ENCODE results near the gene THAP9. TPM values are rescaled to one million over a fixed set of nuclear protein-coding genes. Genes with fewer than 3 reads are reported as not detected.
A peak's percentile ranks its signal among the peaks of the same experiment; 100 is the strongest.

Gene THAP9
- total and polyA plus RNA-seq, 4 experiments from 2014 or later: 0.77 to 3.7 (median 2.5) TPM

- H3K27me3 ChIP-seq (ENCODE audit: insufficient read depth, low read length): no peaks in the 10 kb centered on the region
- peaks cover 36% of the 10 kb centered on the region for H3K4me1 ChIP-seq (ENCODE audit: insufficient read depth, low read length)
- ChIA-PET POLR2A (ENCODE audit: partially characterized antibody) (interaction anchor here (1.8 kb wide), 1 partner anchor 124 kb away, joined by 5 read pairs; the partner anchor contains the start of gene LIN54), CTCF (ENCODE audit: partially characterized antibody) (interaction anchor here (1.4 to 3.3 kb wide), 3 partner anchors 10 to 35 kb away, joined by 4 to 11 read pairs (median 6); no protein-coding TSS in a partner anchor)
- no peak overlapping the region for H3K4me3 ChIP-seq (ENCODE audit: low read length in 2 of 2)
- Mint-ChIP-seq H3K4me3 (peak overlapping the region in 3 of 8 donors; percentile 11 to 38 (median 34)), H3K4me1 (peaks cover 31 to 65% (median 47%) of the 10 kb centered on the region in 4 donors), H3K36me3 (peaks cover 13 to 35% of the 10 kb centered on the region in 2 donors), H3K27me3 (no peaks in the 10 kb centered on the region), H3K9me3 (no peaks in the 10 kb centered on the region), H3K27ac (no peak overlapping the region)
- intact Hi-C loops (cut with micrococcal nuclease): no loop called here
- H3K36me3 ChIP-seq (ENCODE audit: insufficient read depth, low read length): peaks cover 5% of the 10 kb centered on the region
- no peak overlapping the region for H3K27ac ChIP-seq (ENCODE audit: low read depth, low read length)
- DNase-seq: no peak
- no peaks in the 10 kb centered on the region for H3K9me3 ChIP-seq (ENCODE audit: control insufficient read depth in 1 of 2, low read length in 2 of 2)
Measured at GRCh38 chr4:82886147-82886942, 14.2 kb upstream of the THAP9 start.

- no peaks in the 10 kb centered on the region for H3K9me3 ChIP-seq (ENCODE audit: control insufficient read depth in 1 of 2, low read length in 2 of 2)
- peak overlapping the region; percentile 89 to 96 (median 94) for H3K4me3 Mint-ChIP-seq
- peaks cover 5% of the 10 kb centered on the region for H3K36me3 ChIP-seq (ENCODE audit: insufficient read depth, low read length)
- peaks cover 31 to 66% (median 44%) of the 10 kb centered on the region in 4 donors for H3K4me1 Mint-ChIP-seq
- no peaks in the 10 kb centered on the region for H3K9me3 Mint-ChIP-seq
- no peaks in the 10 kb centered on the region for H3K27me3 Mint-ChIP-seq
- peaks cover 40% of the 10 kb centered on the region for H3K4me1 ChIP-seq (ENCODE audit: insufficient read depth, low read length)
- DNase-seq: no peak
- CTCF ChIA-PET (ENCODE audit: partially characterized antibody): interaction anchor here (0.6 to 1.5 kb wide), 5 partner anchors 10 to 394 kb away, joined by 3 to 5 read pairs (median 4); partner anchors contain the start of gene COPS4
- no peaks in the 10 kb centered on the region for H3K27me3 ChIP-seq (ENCODE audit: insufficient read depth, low read length)
- intact Hi-C loops (cut with micrococcal nuclease): no loop called here
- peak overlapping the region in 5 of 7 donors; percentile 95 to 99 (median 99) for H3K27ac Mint-ChIP-seq
- POLR2A ChIA-PET (ENCODE audit: partially characterized antibody): interaction anchor here (0.7 to 4.9 kb wide), 5 partner anchors 9 to 903 kb away, joined by 3 to 53 read pairs (median 6); partner anchors contain the start of genes HELQ, MRPS18C and THAP9
- H3K4me3 ChIP-seq (ENCODE audit: low read length in 2 of 2): no peak overlapping the region
- peaks cover 13 to 42% of the 10 kb centered on the region in 2 donors for H3K36me3 Mint-ChIP-seq
- H3K27ac ChIP-seq (ENCODE audit: low read depth, low read length): no peak overlapping the region
Measured at GRCh38 chr4:82889287-82889686, 11.2 kb upstream of the THAP9 start.

DNA sequence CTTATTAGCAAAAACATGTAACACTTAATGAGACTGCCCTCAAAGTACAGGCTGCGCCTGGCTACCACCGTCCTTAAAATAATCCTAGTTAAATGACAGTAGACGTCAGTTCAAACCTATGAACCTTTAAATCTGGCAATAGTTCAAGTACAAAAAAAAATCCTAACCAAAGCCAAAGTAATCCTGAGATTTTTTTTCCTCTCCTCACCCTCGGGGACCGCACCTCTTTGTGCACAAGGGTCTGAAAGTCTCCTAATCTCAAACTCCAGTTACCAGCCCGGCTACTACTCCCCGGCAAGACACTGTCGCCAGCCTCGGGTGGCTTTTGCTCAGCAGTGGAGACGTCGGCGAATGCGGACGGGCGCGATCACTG lies 10.0 kb upstream of the THAP9 start:
- ChIA-PET CTCF (ENCODE audit: partially characterized antibody) (no interaction called here), POLR2A (ENCODE audit: partially characterized antibody) (interaction anchor here (0.9 to 4.9 kb wide), 7 partner anchors 10 to 462 kb away, joined by 4 to 53 read pairs (median 6); partner anchors contain the start of genes COPS4 and THAP9)
- H3K9me3 Mint-ChIP-seq: no peaks in the 10 kb centered on the region
- intact Hi-C loops (cut with micrococcal nuclease): loop anchor here (5.0 to 10.0 kb wide), 2 partner anchors 327 to 1396 kb away; no protein-coding TSS in a partner anchor
- Histone ChIP-seq H3K27me3 (ENCODE audit: insufficient read depth, low read length) (no peaks in the 10 kb centered on the region), H3K9me3 (ENCODE audit: control insufficient read depth in 1 of 2, low read length in 2 of 2) (no peaks in the 10 kb centered on the region), H3K4me3 (ENCODE audit: low read length in 2 of 2) (peak overlapping the region; percentile 66 to 91), H3K27ac (ENCODE audit: low read depth, low read length) (peak overlapping the region; percentile 99), H3K36me3 (ENCODE audit: insufficient read depth, low read length) (peaks cover 9% of the 10 kb centered on the region), H3K4me1 (ENCODE audit: insufficient read depth, low read length) (peaks cover 38% of the 10 kb centered on the region)
- no peaks in the 10 kb centered on the region for H3K27me3 Mint-ChIP-seq
- H3K27ac Mint-ChIP-seq: peak overlapping the region; percentile 95 to 99 (median 98)
- no peak for DNase-seq
- peaks cover 28 to 57% (median 37%) of the 10 kb centered on the region in 4 donors for H3K4me1 Mint-ChIP-seq
- H3K4me3 Mint-ChIP-seq: peak overlapping the region; percentile 89 to 96 (median 94)
- H3K36me3 Mint-ChIP-seq: peaks cover 16 to 44% of the 10 kb centered on the region in 2 donors

DNA sequence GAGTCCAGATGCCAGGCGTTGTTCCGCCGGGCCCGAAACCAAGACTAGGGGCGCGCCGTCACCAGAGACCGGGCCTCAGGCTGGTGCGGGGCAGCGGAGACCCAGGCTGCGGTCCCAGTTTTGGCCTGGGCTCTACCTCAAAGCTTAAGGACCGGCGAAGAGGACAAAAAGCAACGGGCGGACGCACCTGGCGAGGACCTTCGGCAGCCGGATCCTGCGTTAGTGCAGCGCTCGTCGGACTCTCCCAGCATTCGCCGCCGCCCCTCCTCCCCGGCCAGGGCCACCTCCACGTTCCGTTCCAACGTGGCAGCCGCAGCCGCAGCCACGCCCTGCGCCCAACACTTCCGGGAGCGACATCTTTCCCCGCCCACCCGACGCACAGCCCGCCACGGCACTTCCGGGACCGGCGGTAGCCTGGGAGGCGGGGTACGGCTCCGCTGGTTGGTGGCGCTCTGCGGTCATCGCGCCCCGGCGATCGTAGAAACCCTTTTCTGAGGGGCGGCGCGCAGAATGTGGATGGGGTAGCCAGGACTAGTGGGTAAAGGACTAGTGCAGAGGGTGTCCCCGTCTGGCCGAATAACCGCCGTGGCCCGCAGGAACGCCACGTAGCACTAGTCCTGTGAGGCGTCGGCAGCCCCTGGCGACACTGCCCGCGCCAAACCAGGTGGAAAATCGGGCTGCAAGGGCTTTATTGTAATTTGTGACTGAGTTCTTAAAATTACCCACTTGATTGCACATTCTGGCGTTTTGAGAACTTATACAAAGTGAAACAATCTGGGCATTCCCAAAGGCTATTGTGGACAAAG lies 9.4 kb upstream of the THAP9 start, which contains the start of gene SEC31A:
SEC31A (minus strand) TSS at position 253 of the 806 bp plus-strand sequence. CDS start 9,217 bp downstream, outside the sequence.
- no peaks in the 10 kb centered on the region for H3K27me3 Mint-ChIP-seq
- H3K36me3 Mint-ChIP-seq: peaks cover 12 to 46% of the 10 kb centered on the region in 2 donors
- peaks cover 9% of the 10 kb centered on the region for H3K36me3 ChIP-seq (ENCODE audit: insufficient read depth, low read length)
- peaks cover 22 to 51% (median 32%) of the 10 kb centered on the region in 4 donors for H3K4me1 Mint-ChIP-seq
- H3K4me3 Mint-ChIP-seq: peak within 1 kb of the TSS; percentile 89 to 96 (median 94)
- no peaks in the 10 kb centered on the region for H3K9me3 Mint-ChIP-seq
- CTCF ChIA-PET (ENCODE audit: partially characterized antibody): interaction anchor here (1.2 to 1.3 kb wide), 2 partner anchors 9 to 392 kb away, joined by 3 to 4 read pairs; partner anchors contain the start of gene THAP9
- no peaks in the 10 kb centered on the region for H3K9me3 ChIP-seq (ENCODE audit: control insufficient read depth in 1 of 2, low read length in 2 of 2)
- H3K4me1 ChIP-seq (ENCODE audit: insufficient read depth, low read length): peaks cover 32% of the 10 kb centered on the region
- H3K27ac ChIP-seq (ENCODE audit: low read depth, low read length): peak within 1 kb of the TSS; percentile 99
- H3K27ac Mint-ChIP-seq: peak within 1 kb of the TSS; percentile 95 to 99 (median 98)
- intact Hi-C loops (cut with micrococcal nuclease): loop anchor here (1.0 to 10.0 kb wide), 7 partner anchors 9 to 1396 kb away; partner anchors contain the start of genes COPS4, COQ2, ENOPH1 and HNRNPDL
- DNase-seq: peak; percentile 95 to 96 (median 96)
- peak within 1 kb of the TSS; percentile 66 to 91 for H3K4me3 ChIP-seq (ENCODE audit: low read length in 2 of 2)
- POLR2A ChIA-PET (ENCODE audit: partially characterized antibody): interaction anchor here (0.9 to 4.9 kb wide), 8 partner anchors 9 to 463 kb away, joined by 4 to 53 read pairs (median 6); partner anchors contain the start of genes COPS4 and THAP9
- no peaks in the 10 kb centered on the region for H3K27me3 ChIP-seq (ENCODE audit: insufficient read depth, low read length)

DNA sequence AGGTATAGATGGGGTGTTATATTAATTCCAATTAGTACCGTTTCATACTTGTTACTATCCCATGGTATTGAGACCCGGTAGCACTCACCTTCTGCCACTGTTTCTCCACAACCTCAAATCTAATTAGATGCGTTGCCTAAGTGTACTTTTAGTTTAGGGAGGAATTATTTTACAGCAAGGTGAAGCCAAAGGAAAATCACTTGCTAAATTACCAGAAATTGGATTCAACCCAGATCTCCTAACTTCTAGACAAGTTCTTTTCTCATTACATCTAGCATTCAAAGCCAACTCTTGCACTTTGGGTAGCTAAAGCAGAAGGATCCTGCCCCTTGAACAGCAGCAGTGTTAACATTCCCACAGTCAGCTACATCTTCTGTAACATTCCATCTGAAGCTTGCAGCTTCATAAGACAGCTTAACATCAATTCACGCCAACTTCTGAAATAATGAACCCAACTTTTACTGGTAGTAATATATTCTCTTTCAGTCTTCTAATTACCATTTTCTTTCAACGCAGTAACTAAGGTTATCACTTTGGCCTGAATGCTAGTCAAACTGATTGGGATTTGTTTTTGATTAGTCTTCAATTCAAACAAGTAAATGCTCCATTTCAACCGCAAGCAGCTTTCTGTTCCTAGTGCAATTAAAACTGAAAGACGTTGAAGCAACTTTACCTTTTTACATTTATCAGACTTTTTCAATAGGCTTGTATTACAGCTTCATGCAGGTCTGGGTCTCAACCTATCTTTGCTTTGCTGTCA lies 8.6 kb upstream of the THAP9 start:
- Histone ChIP-seq H3K4me3 (ENCODE audit: low read length in 2 of 2) (peak overlapping the region; percentile 20 to 91), H3K9me3 (ENCODE audit: control insufficient read depth in 1 of 2, low read length in 2 of 2) (no peaks in the 10 kb centered on the region), H3K27me3 (ENCODE audit: insufficient read depth, low read length) (no peaks in the 10 kb centered on the region), H3K36me3 (ENCODE audit: insufficient read depth, low read length) (peaks cover 9% of the 10 kb centered on the region), H3K4me1 (ENCODE audit: insufficient read depth, low read length) (peaks cover 24% of the 10 kb centered on the region), H3K27ac (ENCODE audit: low read depth, low read length) (peak overlapping the region; percentile 99)
- no peaks in the 10 kb centered on the region for H3K27me3 Mint-ChIP-seq
- H3K36me3 Mint-ChIP-seq: peaks cover 16 to 48% of the 10 kb centered on the region in 2 donors
- ChIA-PET POLR2A (ENCODE audit: partially characterized antibody) (interaction anchor here (0.9 to 4.9 kb wide), 5 partner anchors 8 to 193 kb away, joined by 3 to 53 read pairs (median 4); partner anchors contain the start of genes COPS4 and THAP9), CTCF (ENCODE audit: partially characterized antibody) (interaction anchor here (1.1 to 1.3 kb wide), 3 partner anchors 9 to 391 kb away, joined by 3 to 4 read pairs (median 3); partner anchors contain the start of genes LIN54 and THAP9)
- no peak for DNase-seq
- intact Hi-C loops (cut with micrococcal nuclease): loop anchor here (1.0 to 10.0 kb wide), 7 partner anchors 8 to 1397 kb away; partner anchors contain the start of genes COPS4, COQ2, ENOPH1 and HNRNPDL
- H3K4me3 Mint-ChIP-seq: peak overlapping the region; percentile 89 to 96 (median 94)
- peak overlapping the region; percentile 95 to 99 (median 98) for H3K27ac Mint-ChIP-seq
- H3K4me1 Mint-ChIP-seq: peaks cover 21 to 48% (median 30%) of the 10 kb centered on the region in 4 donors
- no peaks in the 10 kb centered on the region for H3K9me3 Mint-ChIP-seq

GRCh38 chr4:82892467-82892802 lies 8.1 kb upstream of the THAP9 start:
- Mint-ChIP-seq H3K4me1 (peaks cover 23 to 47% (median 29%) of the 10 kb centered on the region in 4 donors), H3K27me3 (no peaks in the 10 kb centered on the region), H3K36me3 (peaks cover 18 to 50% of the 10 kb centered on the region in 2 donors), H3K27ac (peak overlapping the region; percentile 95 to 99 (median 98)), H3K9me3 (no peaks in the 10 kb centered on the region), H3K4me3 (peak overlapping the region in 6 of 8 donors; percentile 7 to 96 (median 91))
- H3K27ac ChIP-seq (ENCODE audit: low read depth, low read length): no peak overlapping the region
- peaks cover 27% of the 10 kb centered on the region for H3K4me1 ChIP-seq (ENCODE audit: insufficient read depth, low read length)
- ChIA-PET POLR2A (ENCODE audit: partially characterized antibody) (interaction anchor here (0.9 to 4.9 kb wide), 5 partner anchors 8 to 192 kb away, joined by 3 to 53 read pairs (median 4); partner anchors contain the start of genes COPS4 and THAP9), CTCF (ENCODE audit: partially characterized antibody) (interaction anchor here (1.1 to 1.3 kb wide), 3 partner anchors 8 to 390 kb away, joined by 3 to 4 read pairs (median 3); partner anchors contain the start of genes LIN54 and THAP9)
- intact Hi-C loops (cut with micrococcal nuclease): loop anchor here (5.0 to 10.0 kb wide), 2 partner anchors 325 to 1398 kb away; no protein-coding TSS in a partner anchor
- H3K9me3 ChIP-seq (ENCODE audit: control insufficient read depth in 1 of 2, low read length in 2 of 2): no peaks in the 10 kb centered on the region
- H3K4me3 ChIP-seq (ENCODE audit: low read length in 2 of 2): no peak overlapping the region
- no peak for DNase-seq
- no peaks in the 10 kb centered on the region for H3K27me3 ChIP-seq (ENCODE audit: insufficient read depth, low read length)
- H3K36me3 ChIP-seq (ENCODE audit: insufficient read depth, low read length): peaks cover 9% of the 10 kb centered on the region

Measured in CD4-positive, alpha-beta memory T cell (primary cell).